GM11168 (cell line): Measurements from ENCODE around the gene RAD9B.

ENCODE experiments used
- in situ Hi-C: fragments of 300-500 bp; cut with MboI; formaldehyde crosslinking; loops from one replicate; pipeline ENCODE4 v1.12.0; 2022; ENCODE audit warnings: low sequenced_read_pairs; ENCODE audit not compliant: unreplicated experiment

RAD9B gene

DNA sequence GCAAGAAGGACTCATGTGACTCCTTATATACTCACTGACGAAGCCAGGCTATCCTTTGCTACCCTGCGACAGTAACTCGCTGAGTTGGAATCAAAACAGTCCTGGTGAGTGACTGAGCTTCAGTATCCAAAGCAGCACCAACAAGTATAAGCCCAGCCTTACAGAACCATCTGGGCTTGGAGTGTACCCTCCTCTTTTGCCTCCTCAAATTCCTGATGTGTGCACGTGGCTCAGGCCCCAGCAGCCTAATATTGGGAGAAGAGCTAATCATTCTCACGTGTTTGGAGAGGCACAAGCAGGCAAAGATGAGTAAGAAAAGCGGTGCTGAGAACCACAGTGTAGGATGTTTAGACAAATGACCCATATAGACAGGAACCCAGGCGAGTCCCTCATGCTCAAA lies 46.5 kb downstream of the RAD9B start:
- in situ Hi-C loops: no loop called here

DNA sequence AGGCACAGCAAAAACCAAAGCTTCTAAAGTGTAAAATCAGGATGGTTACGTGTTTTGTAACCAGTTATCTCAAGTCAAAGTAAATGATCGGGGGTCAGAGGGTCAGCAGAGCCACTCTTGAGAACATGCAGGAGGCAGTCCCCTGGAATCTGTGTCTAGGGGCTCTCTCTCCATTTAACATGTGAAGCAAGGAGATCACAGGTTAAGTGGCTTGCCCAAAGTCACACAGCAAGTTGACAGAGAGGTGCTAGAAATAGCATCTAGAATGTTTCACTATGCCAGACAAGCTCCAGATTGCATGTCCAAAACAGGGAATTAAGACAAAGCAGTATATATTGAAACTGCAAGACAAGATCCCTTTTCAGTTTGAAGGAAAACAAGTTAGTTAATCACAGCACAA lies 47.6 kb downstream of the RAD9B start:
- in situ Hi-C loops: no loop called here

DNA sequence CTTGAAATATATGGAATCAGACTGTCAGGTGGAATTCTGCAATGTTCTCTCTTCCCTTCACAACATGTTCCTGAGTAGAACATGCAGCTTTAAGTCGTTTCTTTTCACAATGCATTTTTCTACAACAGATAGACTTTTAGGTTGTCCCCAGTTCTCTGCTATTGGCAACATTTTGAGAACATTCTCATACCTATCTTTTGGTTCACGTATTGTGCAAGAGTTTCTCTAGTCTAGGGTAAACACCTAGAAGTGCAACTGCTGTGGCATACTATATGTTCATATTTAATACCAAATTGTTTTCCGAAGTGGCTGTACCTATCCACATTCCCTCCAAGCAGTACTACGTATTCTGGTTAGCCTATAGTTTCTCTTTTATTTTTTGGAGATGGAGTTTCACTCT lies 48.9 kb downstream of the RAD9B start:
- in situ Hi-C loops: no loop called here
